Measurements from ENCODE around the gene CD302. TPM values are rescaled to one million over a fixed set of nuclear protein-coding genes. Genes with fewer than 3 reads are reported as not detected.

Gene CD302
- total and polyA plus RNA-seq, 2 of the 8 experiments (the other 6 are each of a cell fraction or from before 2014, with no cell fraction given) = 0.76 to 0.79 TPM

- ChIA-PET POLR2A (ENCODE audit: partially characterized antibody) (interaction anchor here (1.4 kb wide), 1 partner anchor 31 kb away, joined by 3 read pairs; the partner anchor contains the start of gene MARCHF7), CTCF (ENCODE audit: partially characterized antibody) (no interaction called here)
- TF ChIP-seq POU5F1 (IDR thresholded peaks at IDR 0.05; ENCODE audit: low read depth, low read length) = no peak
- no peak for TF ChIP-seq CTBP2 (IDR thresholded peaks at IDR 0.05; ENCODE audit: borderline replicate concordance, insufficient read depth, insufficient read length, low read length)
- TF ChIP-seq, protein P1, sequence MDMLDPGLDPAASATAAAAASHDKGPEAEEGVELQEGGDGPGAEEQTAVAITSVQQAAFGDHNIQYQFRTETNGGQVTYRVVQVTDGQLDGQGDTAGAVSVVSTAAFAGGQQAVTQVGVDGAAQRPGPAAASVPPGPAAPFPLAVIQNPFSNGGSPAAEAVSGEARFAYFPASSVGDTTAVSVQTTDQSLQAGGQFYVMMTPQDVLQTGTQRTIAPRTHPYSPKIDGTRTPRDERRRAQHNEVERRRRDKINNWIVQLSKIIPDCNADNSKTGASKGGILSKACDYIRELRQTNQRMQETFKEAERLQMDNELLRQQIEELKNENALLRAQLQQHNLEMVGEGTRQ (IDR thresholded peaks at IDR 0.05; ENCODE audit: low read length) = no peak
- no peak for TF ChIP-seq EP300 (IDR thresholded peaks at IDR 0.05; ENCODE audit: borderline replicate concordance in 1 of 2, low read depth in 2 of 2, low read length in 2 of 2)
- H4K8ac ChIP-seq (ENCODE audit: extremely low read depth, insufficient read depth, low read length) = no peak overlapping the region
- FAIRE-seq = no peak
- no peak overlapping the region for H4K5ac ChIP-seq (ENCODE audit: insufficient read length, low read depth, low read length)
- H3K27me3 ChIP-seq (replicated peaks in 1 of 4; ENCODE audit: control insufficient read depth in 3 of 4, extremely low read depth in 1 of 4, insufficient read depth in 3 of 4, low read length in 3 of 4) = no peaks in the 10 kb centered on the region
- H3K9me3 ChIP-seq (ENCODE audit: insufficient read depth in 2 of 2, low read depth in 1 of 2, low read length in 1 of 2) = no peaks in the 10 kb centered on the region
- peaks cover 6 to 67% (median 23%) of the 10 kb centered on the region in 4 experiments for H3K36me3 ChIP-seq (ENCODE audit: control insufficient read depth in 2 of 4, insufficient read depth in 4 of 4, low read length in 3 of 4)
- H2AK5ac ChIP-seq (ENCODE audit: low read depth, low read length) = no peak overlapping the region
- no peak overlapping the region for H3K56ac ChIP-seq (replicated peaks; ENCODE audit: insufficient read length, low read depth, low read length)
- H3K23ac ChIP-seq (ENCODE audit: insufficient read length) = no peak overlapping the region
- H4K20me1 ChIP-seq (replicated peaks in 1 of 2; ENCODE audit: control insufficient read depth in 1 of 2, insufficient read depth in 2 of 2, low read length in 2 of 2) = peaks cover 11 to 12% of the 10 kb centered on the region in 2 experiments
- H2BK15ac ChIP-seq (ENCODE audit: low read length) = no peak overlapping the region
- WGBS, 2 experiments (ENCODE audit: extremely low coverage in 1 of 2, insufficient coverage in 1 of 2, insufficient read length in 1 of 2, insufficient replicate concordance in 2 of 2, low coverage in 1 of 2, low lambda C conversion rate in 2 of 2, missing lambda C conversion rate in 1 of 2) = 93% methylated on average over 6 of the region's 6 CpGs; no CpG with 5 or more reads in 1 of the 2 experiments
- no peak overlapping the region for H3K4ac ChIP-seq (replicated peaks; ENCODE audit: insufficient read length, low read depth, low read length)
- no peak overlapping the region for H2BK12ac ChIP-seq (ENCODE audit: low read depth, low read length)
- H3K4me2 ChIP-seq (ENCODE audit: insufficient read depth in 1 of 2, low read depth in 2 of 2, low read length in 2 of 2) = no peak overlapping the region
- no peaks in the 10 kb centered on the region for H3K23me2 ChIP-seq (ENCODE audit: low read depth, low read length)
- no peak overlapping the region for H3K14ac ChIP-seq (ENCODE audit: insufficient read length)
- no peak overlapping the region for H3K18ac ChIP-seq (ENCODE audit: extremely low read depth, low read length)
- no peak overlapping the region for H2BK120ac ChIP-seq (replicated peaks; ENCODE audit: low read depth, low read length)
- 0 out of 2 replicates have a peak, but pooled peaks cover 9% of the 10 kb centered on the region for H3K79me1 ChIP-seq (ENCODE audit: low read depth, low read length)
- H3K4me3 ChIP-seq (ENCODE audit: extremely low read depth in 1 of 4, insufficient read depth in 2 of 4, low read depth in 3 of 4, low read length in 4 of 4) = no peak overlapping the region
- no peak overlapping the region for H3K27ac ChIP-seq (ENCODE audit: low read depth, low read length)
- no peak overlapping the region for H2BK20ac ChIP-seq (ENCODE audit: low read length)
- DNase-seq (ENCODE audit: low read depth in 1 of 2, low spot score in 2 of 2) = no peak
- H2BK5ac ChIP-seq (ENCODE audit: low read depth, low read length) = no peak overlapping the region
- H4K91ac ChIP-seq (replicated peaks; ENCODE audit: insufficient read length, low read length) = no peak overlapping the region
- H2AFZ ChIP-seq (ENCODE audit: low read length) = no peak overlapping the region
- H3K9ac ChIP-seq (replicated peaks in 1 of 4; ENCODE audit: extremely low read depth in 1 of 4, low read depth in 3 of 4, low read length in 3 of 4) = no peak overlapping the region
- peaks cover 2 to 54% of the 10 kb centered on the region in 2 experiments; a peak in 3 of 4 replicates for H3K79me2 ChIP-seq (ENCODE audit: control insufficient read depth in 1 of 2, insufficient read depth in 2 of 2, low read length in 2 of 2)
- no peaks in the 10 kb centered on the region; a peak in 2 of 7 replicates for H3K4me1 ChIP-seq (replicated peaks in 1 of 4; ENCODE audit: control insufficient read depth in 3 of 4, insufficient read depth in 4 of 4, low read length in 3 of 4)
Observed at GRCh38 chr2:159742846-159743245, 55.2 kb downstream of the CD302 start.
